Esophagus muscularis mucosa (tissue), 4 donors: ENCODE data around the gene NCK1. TPM values are rescaled to one million over a fixed set of nuclear protein-coding genes. Genes with fewer than 3 reads are reported as not detected.
A peak's percentile ranks its signal among the peaks of the same experiment; 100 is the strongest.

Experiments used
- DNase-seq: peaks from one replicate; pipeline ENCODE4 v3.0.0-alpha.2; 2017; ENCODE audit errors: extremely low spot score
- H3K27ac ChIP-seq, 4 donors: fragments of 200-600 bp; sonication (generic); replicated peaks in 1 of 4; 1 replicate in 3 of 4; 2 replicates in 1 of 4; pipeline ENCODE4 v1.5.1; 2016 to 2019; ENCODE audit warnings: mild to moderate bottlenecking in 1 of 4
- H3K27me3 ChIP-seq, 4 donors: fragments of 200-600 bp; sonication (generic); one replicate each; pipeline versions ENCODE4 v1.5.1 to v1.6.0; 2016 to 2019
- H3K36me3 ChIP-seq, 4 donors: fragments of 200-600 bp; sonication (generic); one replicate each; pipeline ENCODE4 v1.5.1; 2016 to 2019
- H3K4me1 ChIP-seq, 4 donors: fragments of 200-600 bp; sonication (generic); one replicate each; pipeline ENCODE4 v1.5.1; 2016 to 2019
- H3K4me3 ChIP-seq, 4 donors: fragments of 200-600 bp; sonication (generic); 1 replicate in 2 of 4; 2 replicates in 2 of 4; pipeline ENCODE4 v1.5.1; 2016 to 2019; ENCODE audit warnings: mild to moderate bottlenecking in 4 of 4, moderate library complexity in 1 of 4
- H3K9me3 ChIP-seq, 4 donors: fragments of 200-600 bp; sonication (generic); 1 replicate in 3 of 4; 2 replicates in 1 of 4; pipeline ENCODE4 v1.5.1; 2016 to 2019
- CTCF ChIP-seq, 3 experiments: fragments of 200-600 bp in 2 of 3; fragments of 450-650 bp in 1 of 3; sonication (generic) in 2 of 3; IDR thresholded peaks; one replicate each; pipeline ENCODE4 v1.5.1; 2017 to 2019; ENCODE audit warnings: antibody characterized with exemption in 3 of 3, mild to moderate bottlenecking in 2 of 3, moderate library complexity in 1 of 3
- EP300 ChIP-seq: sonication (generic); formaldehyde crosslinking; IDR thresholded peaks from one replicate; pipeline ENCODE4 v1.6.1; 2017; ENCODE audit warnings: antibody characterized with exemption
- POLR2A ChIP-seq: fragments of 450-650 bp; IDR thresholded peaks from one replicate; pipeline ENCODE4 v1.6.1; 2017; ENCODE audit warnings: antibody characterized with exemption, moderate library complexity, mild to moderate bottlenecking, low read depth
- POLR2AphosphoS5 ChIP-seq, 2 donors: sonication (generic); formaldehyde crosslinking; IDR thresholded peaks; one replicate each; pipeline ENCODE4 v1.6.1; 2017; ENCODE audit warnings: antibody characterized with exemption in 2 of 2
- WGBS: methylation state at CpG from one replicate; pipeline ENCODE4 v1.1.5; 2018; 5-methylcytosine and 5-hydroxymethylcytosine counted together
- intact Hi-C: fragments of 100-400 bp; cut with DNase I; formaldehyde crosslinking; loops from one replicate; pipeline ENCODE4 v1.15.1; 2023
- total RNA-seq, 4 donors: library from RNA; depleted of rRNA; stranded (reverse); fragments of >200 nt; gene quantifications; one replicate each; pipeline versions ENCODE4 v1.1.0 to v1.2.1, GENCODE V29; 2016

Gene NCK1
- 10 to 100 TPM; 28.9 to 54.0 (median 37.0) TPM for total RNA-seq

- intact Hi-C loops = loop anchor here (5.0 to 10.0 kb wide), 4 partner anchors 65 to 667 kb away; partner anchors contain the start of genes MSL2 and STAG1
- TF ChIP-seq POLR2AphosphoS5 (IDR thresholded peaks at IDR 0.05) (peak; percentile 95 to 96), EP300 (no peak), CTCF (IDR thresholded peaks at IDR 0.05) (peak in 1 of 3 experiments; percentile 18)
- Histone ChIP-seq H3K27ac (peak within 1 kb of the TSS; percentile 94 to 96 (median 95)), H3K9me3 (no peaks in the 10 kb centered on the region), H3K36me3 (no peaks in the 10 kb centered on the region), H3K4me1 (peaks cover 17 to 32% (median 27%) of the 10 kb centered on the region in 4 donors), H3K4me3 (peak within 1 kb of the TSS; percentile 82 to 92 (median 86)), H3K27me3 (no peaks in the 10 kb centered on the region)
- 0% methylated on average over 13 of the region's 67 CpGs for whole genome bisulfite sequencing
- peak; percentile 99 for DNase-seq
Observed at GRCh38 chr3:136861890-136862616, at the start of gene NCK1. Gene NCK1 (plus strand): TSS chr3:136862208. CDS start chr3:136928002, 65,794 bp downstream.

GRCh38 chr3:136817448-136817847 lies 44.6 kb upstream of the NCK1 start:
- intact Hi-C loops = no loop called here
- Histone ChIP-seq H3K36me3 (no peaks in the 10 kb centered on the region), H3K27me3 (no peaks in the 10 kb centered on the region), H3K4me1 (peaks cover 10 to 25% (median 21%) of the 10 kb centered on the region in 4 donors), H3K27ac (no peak overlapping the region), H3K4me3 (no peak overlapping the region), H3K9me3 (no peaks in the 10 kb centered on the region)
- DNase-seq = no peak
- WGBS = 69% methylated on average over 1 of the region's 1 CpG
- TF ChIP-seq POLR2A (no peak), EP300 (no peak), CTCF (IDR thresholded peaks at IDR 0.05) (no peak), POLR2AphosphoS5 (IDR thresholded peaks at IDR 0.05) (no peak)

GRCh38 chr3:136818191-136818768 lies 43.7 kb upstream of the NCK1 start:
- WGBS = 22% methylated on average over 8 of the region's 8 CpGs
- no peak for DNase-seq
- H3K4me1 ChIP-seq = peaks cover 10 to 25% (median 21%) of the 10 kb centered on the region in 4 donors
- H3K36me3 ChIP-seq = no peaks in the 10 kb centered on the region
- H3K27me3 ChIP-seq = no peaks in the 10 kb centered on the region
- H3K9me3 ChIP-seq = no peaks in the 10 kb centered on the region
- peak overlapping the region; percentile 69 to 86 (median 82) for H3K4me3 ChIP-seq
- TF ChIP-seq POLR2A (no peak), EP300 (no peak), POLR2AphosphoS5 (IDR thresholded peaks at IDR 0.05) (peak; percentile 69 to 85)
- peak overlapping the region; percentile 78 to 86 (median 82) for H3K27ac ChIP-seq
- intact Hi-C loops = no loop called here

- DNase-seq = no peak
Observed at GRCh38 chr3:136818769-136819391, 43.1 kb upstream of the NCK1 start, which contains the start of gene SLC35G2. Gene SLC35G2 (plus strand): TSS chr3:136819126. CDS start chr3:136854461, 35,335 bp downstream.

More at GRCh38 chr3:136818769-136819391, 43.1 kb upstream of the NCK1 start, which contains the start of gene SLC35G2:
- no peaks in the 10 kb centered on the region for H3K36me3 ChIP-seq
- WGBS = 2% methylated on average over 13 of the region's 60 CpGs
- TF ChIP-seq EP300 = no peak
- TF ChIP-seq POLR2AphosphoS5 (IDR thresholded peaks at IDR 0.05) = peak; percentile 28 to 53
- TF ChIP-seq POLR2A = no peak
- TF ChIP-seq CTCF (IDR thresholded peaks at IDR 0.05) = peak in 2 of 3 experiments; percentile 7 to 10
- peaks cover 0 to 2% (median under 1%) of the 10 kb centered on the region in 4 donors for H3K9me3 ChIP-seq
- peak within 1 kb of the TSS; percentile 69 to 86 (median 82) for H3K4me3 ChIP-seq
- H3K27ac ChIP-seq = peak within 1 kb of the TSS; percentile 78 to 86 (median 82)
- peaks cover 10 to 25% (median 21%) of the 10 kb centered on the region in 4 donors for H3K4me1 ChIP-seq
- intact Hi-C loops = no loop called here
- no peaks in the 10 kb centered on the region for H3K27me3 ChIP-seq
